Measurements from ENCODE around the gene OPA1. TPM values are rescaled to one million over a fixed set of nuclear protein-coding genes. Genes with fewer than 3 reads are reported as not detected.

The OPA1 gene
- total RNA-seq, 2 experiments from 2014 or later: 43.2 to 57.3 TPM

- H3K79me2 ChIP-seq (ENCODE audit: insufficient read depth, low read depth, low read length): no peaks in the 10 kb centered on the region
Observed at GRCh38 chr3:193620057-193620456, 27.0 kb downstream of the OPA1 start.

GRCh38 chr3:193620650-193621049, 27.6 kb downstream of the OPA1 start:
- H3K27ac ChIP-seq (ENCODE audit: low read depth, low read length, poor library complexity, severe bottlenecking): no peak overlapping the region
- H3K79me2 ChIP-seq (ENCODE audit: insufficient read depth, low read depth, low read length): no peaks in the 10 kb centered on the region
- H2AFZ ChIP-seq (ENCODE audit: low read length): no peak overlapping the region
- no peak for TF ChIP-seq CTCF (conservative IDR thresholded peaks at IDR 0.05; ENCODE audit: low read length)
- TF ChIP-seq EZH2phosphoT487 (IDR thresholded peaks at IDR 0.05; ENCODE audit: borderline replicate concordance, low read depth, low read length): no peak
- H3K4me3 ChIP-seq (ENCODE audit: low read depth, low read length, poor library complexity, severe bottlenecking): no peak overlapping the region
- no peak overlapping the region for H3K4me2 ChIP-seq (ENCODE audit: low read length)
- no peaks in the 10 kb centered on the region for H4K20me1 ChIP-seq (ENCODE audit: insufficient read depth, low read length)
- no TSS peak for BruUV-seq (replicated peaks)
- intact Hi-C loops (cut with micrococcal nuclease; ENCODE audit: unreplicated experiment): no loop called here
- POLR2A ChIA-PET: interaction anchor here (0.9 to 1.2 kb wide), 2 partner anchors 9 to 13 kb away, joined by 3 to 10 read pairs; no protein-coding TSS in a partner anchor
- CTCF ChIA-PET (ENCODE audit: unreplicated experiment): no interaction called here
- H3K36me3 ChIP-seq (ENCODE audit: insufficient read depth, low read length): peaks cover 40% of the 10 kb centered on the region
- no peaks in the 10 kb centered on the region for H3K9me2 ChIP-seq (ENCODE audit: insufficient read depth, low read length)
- no peak for DNase-seq (ENCODE audit: low spot score)
- H3K4me1 ChIP-seq (ENCODE audit: insufficient read depth, low read length, poor library complexity, severe bottlenecking): no peaks in the 10 kb centered on the region
- no peaks in the 10 kb centered on the region for H3K9me3 ChIP-seq (ENCODE audit: low read length)

More at GRCh38 chr3:193620057-193620456, 27.0 kb downstream of the OPA1 start:
- H3K36me3 ChIP-seq (ENCODE audit: insufficient read depth, low read length): peaks cover 45% of the 10 kb centered on the region
- no peak overlapping the region for H3K4me2 ChIP-seq (ENCODE audit: low read length)
- BruUV-seq (replicated peaks): no TSS peak
- ChIA-PET CTCF (ENCODE audit: unreplicated experiment) (no interaction called here), POLR2A (interaction anchor here (0.9 to 1.2 kb wide), 2 partner anchors 8 to 14 kb away, joined by 3 to 10 read pairs; no protein-coding TSS in a partner anchor)
- H3K27ac ChIP-seq (ENCODE audit: low read depth, low read length, poor library complexity, severe bottlenecking): no peak overlapping the region
- intact Hi-C loops (cut with micrococcal nuclease; ENCODE audit: unreplicated experiment): no loop called here
- H3K4me3 ChIP-seq (ENCODE audit: low read depth, low read length, poor library complexity, severe bottlenecking): no peak overlapping the region
- H2AFZ ChIP-seq (ENCODE audit: low read length): no peak overlapping the region
- TF ChIP-seq EZH2phosphoT487 (IDR thresholded peaks at IDR 0.05; ENCODE audit: borderline replicate concordance, low read depth, low read length): no peak
- no peak for TF ChIP-seq CTCF (conservative IDR thresholded peaks at IDR 0.05; ENCODE audit: low read length)
- no peaks in the 10 kb centered on the region for H3K9me3 ChIP-seq (ENCODE audit: low read length)
- H4K20me1 ChIP-seq (ENCODE audit: insufficient read depth, low read length): no peaks in the 10 kb centered on the region
- no peaks in the 10 kb centered on the region for H3K9me2 ChIP-seq (ENCODE audit: insufficient read depth, low read length)
- no peaks in the 10 kb centered on the region for H3K4me1 ChIP-seq (ENCODE audit: insufficient read depth, low read length, poor library complexity, severe bottlenecking)
- DNase-seq (ENCODE audit: low spot score): no peak

GRCh38 chr3:193621127-193621526, 28.1 kb downstream of the OPA1 start:
- Histone ChIP-seq H3K9me2 (ENCODE audit: insufficient read depth, low read length) (no peaks in the 10 kb centered on the region), H3K27ac (ENCODE audit: low read depth, low read length, poor library complexity, severe bottlenecking) (no peak overlapping the region), H3K36me3 (ENCODE audit: insufficient read depth, low read length) (peaks cover 39% of the 10 kb centered on the region), H3K9me3 (ENCODE audit: low read length) (no peaks in the 10 kb centered on the region), H4K20me1 (ENCODE audit: insufficient read depth, low read length) (no peaks in the 10 kb centered on the region), H3K4me1 (ENCODE audit: insufficient read depth, low read length, poor library complexity, severe bottlenecking) (no peaks in the 10 kb centered on the region), H2AFZ (ENCODE audit: low read length) (no peak overlapping the region), H3K4me3 (ENCODE audit: low read depth, low read length, poor library complexity, severe bottlenecking) (no peak overlapping the region), H3K79me2 (ENCODE audit: insufficient read depth, low read depth, low read length) (no peaks in the 10 kb centered on the region), H3K4me2 (ENCODE audit: low read length) (no peak overlapping the region)
- no peak for DNase-seq (ENCODE audit: low spot score)
- CTCF ChIA-PET (ENCODE audit: unreplicated experiment): no interaction called here
- TF ChIP-seq CTCF (conservative IDR thresholded peaks at IDR 0.05; ENCODE audit: low read length): no peak
- no peak for TF ChIP-seq EZH2phosphoT487 (IDR thresholded peaks at IDR 0.05; ENCODE audit: borderline replicate concordance, low read depth, low read length)
- POLR2A ChIA-PET: interaction anchor here (0.9 to 1.2 kb wide), 2 partner anchors 9 to 13 kb away, joined by 3 to 10 read pairs; no protein-coding TSS in a partner anchor
- no TSS peak for BruUV-seq (replicated peaks)
- intact Hi-C loops (cut with micrococcal nuclease; ENCODE audit: unreplicated experiment): no loop called here
